ENCODE results near the gene NUMA1. TPM values are rescaled to one million over a fixed set of nuclear protein-coding genes. Genes with fewer than 3 reads are reported as not detected.

Gene NUMA1
- polyA plus RNA-seq, 1 donor from 2014 or later = 116 TPM

DNA sequence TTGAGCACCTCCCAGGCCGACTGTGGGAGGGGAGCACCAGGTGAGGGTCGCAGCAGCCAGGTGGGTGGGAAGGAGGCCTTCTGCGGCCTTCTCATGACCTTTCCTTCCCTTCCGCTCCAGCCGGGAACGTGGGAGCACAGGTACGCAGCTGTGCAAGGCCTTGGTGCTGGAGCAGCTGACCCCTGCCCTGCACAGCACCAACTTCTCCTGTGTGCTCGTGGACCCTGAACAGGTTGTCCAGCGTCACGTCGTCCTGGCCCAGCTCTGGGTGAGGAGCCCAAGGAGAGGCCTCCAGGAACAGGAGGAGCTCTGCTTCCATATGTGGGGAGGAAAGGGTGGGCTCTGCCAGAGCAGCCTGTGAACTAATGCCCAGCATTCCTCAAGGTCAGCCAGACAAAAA, 79.1 kb downstream of the NUMA1 start:
- no peak overlapping the region for H3K4me2 ChIP-seq (ENCODE audit: low read length)
- H3K9ac ChIP-seq (ENCODE audit: low read length) = no peak overlapping the region
- H3K9me3 ChIP-seq (ENCODE audit: low read length) = no peaks in the 10 kb centered on the region
- TF ChIP-seq, protein P1, sequence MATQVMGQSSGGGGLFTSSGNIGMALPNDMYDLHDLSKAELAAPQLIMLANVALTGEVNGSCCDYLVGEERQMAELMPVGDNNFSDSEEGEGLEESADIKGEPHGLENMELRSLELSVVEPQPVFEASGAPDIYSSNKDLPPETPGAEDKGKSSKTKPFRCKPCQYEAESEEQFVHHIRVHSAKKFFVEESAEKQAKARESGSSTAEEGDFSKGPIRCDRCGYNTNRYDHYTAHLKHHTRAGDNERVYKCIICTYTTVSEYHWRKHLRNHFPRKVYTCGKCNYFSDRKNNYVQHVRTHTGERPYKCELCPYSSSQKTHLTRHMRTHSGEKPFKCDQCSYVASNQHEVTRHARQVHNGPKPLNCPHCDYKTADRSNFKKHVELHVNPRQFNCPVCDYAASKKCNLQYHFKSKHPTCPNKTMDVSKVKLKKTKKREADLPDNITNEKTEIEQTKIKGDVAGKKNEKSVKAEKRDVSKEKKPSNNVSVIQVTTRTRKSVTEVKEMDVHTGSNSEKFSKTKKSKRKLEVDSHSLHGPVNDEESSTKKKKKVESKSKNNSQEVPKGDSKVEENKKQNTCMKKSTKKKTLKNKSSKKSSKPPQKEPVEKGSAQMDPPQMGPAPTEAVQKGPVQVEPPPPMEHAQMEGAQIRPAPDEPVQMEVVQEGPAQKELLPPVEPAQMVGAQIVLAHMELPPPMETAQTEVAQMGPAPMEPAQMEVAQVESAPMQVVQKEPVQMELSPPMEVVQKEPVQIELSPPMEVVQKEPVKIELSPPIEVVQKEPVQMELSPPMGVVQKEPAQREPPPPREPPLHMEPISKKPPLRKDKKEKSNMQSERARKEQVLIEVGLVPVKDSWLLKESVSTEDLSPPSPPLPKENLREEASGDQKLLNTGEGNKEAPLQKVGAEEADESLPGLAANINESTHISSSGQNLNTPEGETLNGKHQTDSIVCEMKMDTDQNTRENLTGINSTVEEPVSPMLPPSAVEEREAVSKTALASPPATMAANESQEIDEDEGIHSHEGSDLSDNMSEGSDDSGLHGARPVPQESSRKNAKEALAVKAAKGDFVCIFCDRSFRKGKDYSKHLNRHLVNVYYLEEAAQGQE (IDR thresholded peaks at IDR 0.05; ENCODE audit: borderline replicate concordance) = no peak
- TF ChIP-seq TAF1 (IDR thresholded peaks at IDR 0.05; ENCODE audit: low read depth) (no peak), POLR2AphosphoS5 (IDR thresholded peaks at IDR 0.05) (peak; percentile 7)
- H3K79me2 ChIP-seq (replicated peaks; ENCODE audit: insufficient read depth, low read length) = no peaks in the 10 kb centered on the region
- no peaks in the 10 kb centered on the region for H3F3A ChIP-seq (ENCODE audit: insufficient read depth, low read length, poor library complexity, severe bottlenecking)
- no peak overlapping the region for H2AFZ ChIP-seq (ENCODE audit: low read depth, low read length)
- no peaks in the 10 kb centered on the region for H3K27me3 ChIP-seq (ENCODE audit: insufficient read depth, low read depth, low read length)
- H3K9me2 ChIP-seq (ENCODE audit: insufficient read depth, low read length) = no peaks in the 10 kb centered on the region
- H4K20me1 ChIP-seq (ENCODE audit: insufficient read depth) = no peaks in the 10 kb centered on the region
- H3K36me3 ChIP-seq (ENCODE audit: insufficient read depth, low read length) = no peaks in the 10 kb centered on the region
- H3K4me3 ChIP-seq (ENCODE audit: low read length) = no peak overlapping the region
- H3K27ac ChIP-seq (ENCODE audit: low read length) = no peak overlapping the region

DNA sequence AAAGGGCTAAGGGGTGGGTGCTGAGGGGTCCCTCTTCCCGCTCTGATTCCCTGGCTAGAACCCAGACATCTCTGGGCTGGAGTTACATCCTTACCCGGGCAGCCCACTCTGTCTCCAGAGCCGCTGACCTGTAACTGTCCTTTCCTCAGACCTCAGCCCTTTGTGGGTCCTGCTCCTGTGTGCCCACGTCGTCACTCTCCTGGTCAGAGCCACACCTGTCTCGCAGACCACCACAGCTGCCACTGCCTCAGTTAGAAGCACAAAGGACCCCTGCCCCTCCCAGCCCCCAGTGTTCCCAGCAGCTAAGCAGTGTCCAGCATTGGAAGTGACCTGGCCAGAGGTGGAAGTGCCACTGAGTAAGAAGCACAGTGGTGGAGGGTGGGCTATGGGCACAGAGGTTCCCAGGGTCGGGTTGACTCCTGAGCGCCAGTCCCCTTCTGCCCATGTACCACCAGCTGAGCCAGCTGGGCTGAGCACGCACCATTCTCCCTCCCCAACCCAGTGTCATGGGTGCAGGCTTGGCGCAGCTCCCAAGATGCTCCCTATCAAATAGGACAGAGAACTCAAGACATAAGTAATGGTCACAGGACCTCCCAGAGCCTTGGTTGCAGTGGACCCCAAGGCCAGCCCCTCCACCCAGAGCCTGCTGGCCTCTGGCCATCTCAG, 80.0 kb downstream of the NUMA1 start:
- TF ChIP-seq RAD21 (conservative IDR thresholded peaks at IDR 0.05) (no peak), POLR2AphosphoS5 (IDR thresholded peaks at IDR 0.05) (no peak), TAF1 (IDR thresholded peaks at IDR 0.05; ENCODE audit: low read depth) (no peak), EZH2 (IDR thresholded peaks at IDR 0.05; ENCODE audit: borderline replicate concordance, insufficient read depth, low read length, poor library complexity, severe bottlenecking) (no peak), EP300 (conservative IDR thresholded peaks at IDR 0.05; ENCODE audit: poor library complexity, severe bottlenecking) (no peak), MXI1 (conservative IDR thresholded peaks at IDR 0.05; ENCODE audit: poor library complexity, severe bottlenecking) (no peak), SMC3 (conservative IDR thresholded peaks at IDR 0.05; ENCODE audit: poor library complexity) (no peak)
- TF ChIP-seq, protein P2, sequence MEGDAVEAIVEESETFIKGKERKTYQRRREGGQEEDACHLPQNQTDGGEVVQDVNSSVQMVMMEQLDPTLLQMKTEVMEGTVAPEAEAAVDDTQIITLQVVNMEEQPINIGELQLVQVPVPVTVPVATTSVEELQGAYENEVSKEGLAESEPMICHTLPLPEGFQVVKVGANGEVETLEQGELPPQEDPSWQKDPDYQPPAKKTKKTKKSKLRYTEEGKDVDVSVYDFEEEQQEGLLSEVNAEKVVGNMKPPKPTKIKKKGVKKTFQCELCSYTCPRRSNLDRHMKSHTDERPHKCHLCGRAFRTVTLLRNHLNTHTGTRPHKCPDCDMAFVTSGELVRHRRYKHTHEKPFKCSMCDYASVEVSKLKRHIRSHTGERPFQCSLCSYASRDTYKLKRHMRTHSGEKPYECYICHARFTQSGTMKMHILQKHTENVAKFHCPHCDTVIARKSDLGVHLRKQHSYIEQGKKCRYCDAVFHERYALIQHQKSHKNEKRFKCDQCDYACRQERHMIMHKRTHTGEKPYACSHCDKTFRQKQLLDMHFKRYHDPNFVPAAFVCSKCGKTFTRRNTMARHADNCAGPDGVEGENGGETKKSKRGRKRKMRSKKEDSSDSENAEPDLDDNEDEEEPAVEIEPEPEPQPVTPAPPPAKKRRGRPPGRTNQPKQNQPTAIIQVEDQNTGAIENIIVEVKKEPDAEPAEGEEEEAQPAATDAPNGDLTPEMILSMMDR (IDR thresholded peaks at IDR 0.05; ENCODE audit: poor library complexity, severe bottlenecking) = no peak
- TF ChIP-seq, protein P1 (IDR thresholded peaks at IDR 0.05; ENCODE audit: borderline replicate concordance) = no peak
- Histone ChIP-seq H3K4me3 (ENCODE audit: low read length) (no peak overlapping the region), H4K20me1 (ENCODE audit: insufficient read depth) (no peaks in the 10 kb centered on the region), H3K9ac (ENCODE audit: low read length) (no peak overlapping the region), H3F3A (ENCODE audit: insufficient read depth, low read length, poor library complexity, severe bottlenecking) (no peaks in the 10 kb centered on the region), H3K9me2 (ENCODE audit: insufficient read depth, low read length) (no peaks in the 10 kb centered on the region), H3K27me3 (ENCODE audit: insufficient read depth, low read depth, low read length) (no peaks in the 10 kb centered on the region), H3K4me2 (ENCODE audit: low read length) (no peak overlapping the region), H3K79me2 (replicated peaks; ENCODE audit: insufficient read depth, low read length) (no peaks in the 10 kb centered on the region), H2AFZ (ENCODE audit: low read depth, low read length) (no peak overlapping the region), H3K9me3 (ENCODE audit: low read length) (no peaks in the 10 kb centered on the region), H3K36me3 (ENCODE audit: insufficient read depth, low read length) (no peaks in the 10 kb centered on the region), H3K27ac (ENCODE audit: low read length) (no peak overlapping the region)
